T-cell (primary cell): Measurements from ENCODE around the gene EVI5. TPM values are rescaled to one million over a fixed set of nuclear protein-coding genes. Genes with fewer than 3 reads are reported as not detected.

Source experiments
- ATAC-seq, 4 experiments: fragments of 200-7000 bp in 3 of 4; fragments of 150-1000 bp in 1 of 4; cut with Tn5 transposase; replicated peaks in 1 of 4; 1 replicate in 3 of 4; 2 replicates in 1 of 4; pipeline ENCODE4 v1.10.0; 2021; ENCODE audit warnings: moderate library complexity in 3 of 4, mild to moderate bottlenecking in 2 of 4, moderate number of reproducible peaks in 1 of 4
- CTCF ChIA-PET, 2 donors: fragments of 300-600 bp; sonication (Branson Sonifier 250); formaldehyde crosslinking; loops; one replicate each; lab custom pipeline; 2022; ENCODE audit warnings: antibody characterized with exemption in 2 of 2; lab: Charles Lee
- POLR2A ChIA-PET, 2 donors: fragments of 300-600 bp; sonication (Branson Sonifier 250); formaldehyde crosslinking; loops; one replicate each; lab custom pipeline; 2022; ENCODE audit warnings: antibody characterized with exemption in 2 of 2; lab: Charles Lee
- DNase-seq, 35 experiments: peaks; one replicate each; pipeline versions ENCODE4 v3.0.0 to v3.0.0-alpha.2; 2013 to 2023
- H3K27ac ChIP-seq: one replicate; pipeline ENCODE4 v1.5.1; 2013; ENCODE audit warnings: low read length
- H3K27me3 ChIP-seq, 2 experiments: replicated peaks in 1 of 2; 1 replicate in 1 of 2; 2 replicates in 1 of 2; pipeline versions ENCODE4 v1.6.1 to v1.7.0; 2013; ENCODE audit warnings: low read length in 1 of 2, mixed read lengths in 1 of 2; ENCODE audit not compliant: control insufficient read depth in 2 of 2, insufficient read depth in 2 of 2; ENCODE audit errors: extremely low read depth in 1 of 2
- H3K36me3 ChIP-seq, 2 donors: 1 replicate in 1 of 2; 2 replicates in 1 of 2; pipeline versions ENCODE4 v1.6.1 to v1.7.0; 2013; ENCODE audit warnings: low read length in 1 of 2; ENCODE audit not compliant: control insufficient read depth in 2 of 2, insufficient read depth in 1 of 2; ENCODE audit errors: extremely low read depth in 1 of 2
- H3K4me1 ChIP-seq, 2 experiments: 1 replicate in 1 of 2; 2 replicates in 1 of 2; pipeline versions ENCODE4 v1.6.1 to v1.7.0; 2013; ENCODE audit warnings: low read length in 2 of 2, mixed read lengths in 1 of 2; ENCODE audit not compliant: insufficient read depth in 2 of 2, control insufficient read depth in 1 of 2; ENCODE audit errors: extremely low read depth in 1 of 2
- H3K4me3 ChIP-seq, 2 donors: 1 replicate in 1 of 2; 2 replicates in 1 of 2; pipeline versions ENCODE4 v1.5.1 to v1.7.0; 2013; ENCODE audit warnings: mild to moderate bottlenecking in 2 of 2, low read length in 1 of 2, moderate library complexity in 1 of 2; ENCODE audit not compliant: control insufficient read depth in 1 of 2; ENCODE audit errors: extremely low read depth in 1 of 2
- H3K9me3 ChIP-seq: 2 replicates; pipeline ENCODE4 v1.7.0; 2013
- H3K27ac Mint-ChIP-seq, 2 donors: one replicate each; pipeline ENCODE4 v1.8.0; 2020 to 2021; ENCODE audit warnings: mild to moderate bottlenecking in 2 of 2, mixed read lengths in 2 of 2
- H3K27me3 Mint-ChIP-seq, 2 donors: one replicate each; pipeline ENCODE4 v1.8.0; 2021 to 2022; ENCODE audit warnings: mixed read lengths in 2 of 2
- H3K36me3 Mint-ChIP-seq: one replicate; pipeline ENCODE4 v1.8.0; 2021; ENCODE audit warnings: mixed read lengths
- H3K4me1 Mint-ChIP-seq, 3 donors: one replicate each; pipeline ENCODE4 v1.8.0; 2020 to 2022; ENCODE audit warnings: mixed read lengths in 3 of 3, mild to moderate bottlenecking in 1 of 3
- H3K4me3 Mint-ChIP-seq, 3 donors: one replicate each; pipeline ENCODE4 v1.8.0; 2020 to 2022; ENCODE audit warnings: mild to moderate bottlenecking in 3 of 3, mixed read lengths in 3 of 3, moderate library complexity in 3 of 3
- H3K9me3 Mint-ChIP-seq, 3 donors: one replicate each; pipeline ENCODE4 v1.8.0; 2020 to 2022; ENCODE audit warnings: mixed read lengths in 3 of 3
- WGBS: methylation state at CpG from one replicate; pipeline ENCODE4 v1.1.5; 2013; ENCODE audit warnings: missing lambda C conversion rate; ENCODE audit not compliant: insufficient coverage; 5-methylcytosine and 5-hydroxymethylcytosine counted together
- total RNA-seq, 35 experiments: library from RNA in 6 of 35; stranded (reverse) in 6 of 35; fragments of 120-200 nt in 1 of 35; gene quantifications; one replicate each; pipeline versions ENCODE4 v1.2.1 to v1.2.4 and lab custom pipeline; 2013 to 2026

Gene EVI5
- total RNA-seq, 5 donors from 2014 or later (not counting 1 experiment from before 2014, with no cell fraction given), result 1.5 to 2.4 (median 2.0) TPM

GRCh38 chr1:92797961-92798360, 13.1 kb upstream of the EVI5 start:
- Histone ChIP-seq H3K27ac (no peak overlapping the region), H3K4me3 (no peak overlapping the region), H3K4me1 (no peaks in the 10 kb centered on the region), H3K9me3 (no peaks in the 10 kb centered on the region), H3K36me3 (no peaks in the 10 kb centered on the region), H3K27me3 (peaks cover 2 to 10% of the 10 kb centered on the region in 2 experiments)
- Mint-ChIP-seq H3K27me3 (peaks cover 9 to 22% of the 10 kb centered on the region in 2 donors), H3K27ac (no peak overlapping the region), H3K9me3 (no peaks in the 10 kb centered on the region), H3K36me3 (peaks cover 3% of the 10 kb centered on the region), H3K4me1 (no peaks in the 10 kb centered on the region), H3K4me3 (no peak overlapping the region)
- no CpG with 5 or more reads among the region's 1 CpG for WGBS
- DNase-seq (no peak), ATAC-seq (no peak)
- ChIA-PET POLR2A (no interaction called here), CTCF (no interaction called here)

- ChIA-PET POLR2A (no interaction called here), CTCF (no interaction called here)
- DNase-seq (no peak), ATAC-seq (no peak)
- H3K4me1 ChIP-seq, result no peaks in the 10 kb centered on the region
- Mint-ChIP-seq H3K36me3 (peaks cover 3% of the 10 kb centered on the region), H3K27me3 (peaks cover 14 to 26% of the 10 kb centered on the region in 2 donors), H3K4me1 (no peaks in the 10 kb centered on the region), H3K27ac (no peak overlapping the region), H3K9me3 (no peaks in the 10 kb centered on the region), H3K4me3 (no peak overlapping the region)
- H3K9me3 ChIP-seq, result no peaks in the 10 kb centered on the region
- no peak overlapping the region for H3K4me3 ChIP-seq
- no peaks in the 10 kb centered on the region for H3K36me3 ChIP-seq
- no peak overlapping the region for H3K27ac ChIP-seq
- H3K27me3 ChIP-seq, result peaks cover 2 to 7% of the 10 kb centered on the region in 2 experiments
Measured at GRCh38 chr1:92797297-92797696, 12.4 kb upstream of the EVI5 start.

- Mint-ChIP-seq H3K4me1 (no peaks in the 10 kb centered on the region), H3K4me3 (no peak overlapping the region), H3K27ac (no peak overlapping the region), H3K36me3 (no peaks in the 10 kb centered on the region), H3K9me3 (no peaks in the 10 kb centered on the region), H3K27me3 (peaks cover 16 to 27% of the 10 kb centered on the region in 2 donors)
- no peaks in the 10 kb centered on the region for H3K36me3 ChIP-seq
- no peak overlapping the region for H3K4me3 ChIP-seq
- ChIA-PET POLR2A (no interaction called here), CTCF (interaction anchor here in 1 of 2 donors (0.6 to 1.4 kb wide), 2 partner anchors 17 to 22 kb away, joined by 4 to 5 read pairs; no protein-coding TSS in a partner anchor)
- peaks cover 2 to 10% of the 10 kb centered on the region in 2 experiments for H3K27me3 ChIP-seq
- DNase-seq (no peak), ATAC-seq (no peak)
- WGBS, result no CpG with 5 or more reads among the region's 4 CpGs
- no peaks in the 10 kb centered on the region for H3K4me1 ChIP-seq
- H3K27ac ChIP-seq, result no peak overlapping the region
- no peaks in the 10 kb centered on the region for H3K9me3 ChIP-seq
Measured at GRCh38 chr1:92795166-92795565, 10.3 kb upstream of the EVI5 start.

GRCh38 chr1:92792340-92792782, 7.5 kb upstream of the EVI5 start:
- H3K27me3 Mint-ChIP-seq, result peaks cover 16 to 32% of the 10 kb centered on the region in 2 donors

GRCh38 chr1:92791487-92792066, 6.7 kb upstream of the EVI5 start:
- H3K27me3 Mint-ChIP-seq, result peaks cover 16 to 36% of the 10 kb centered on the region in 2 donors
- no peak overlapping the region for H3K4me3 ChIP-seq

More at GRCh38 chr1:92792340-92792782, 7.5 kb upstream of the EVI5 start:
- no peaks in the 10 kb centered on the region for H3K9me3 ChIP-seq
- H3K4me3 ChIP-seq, result no peak overlapping the region
- no CpG with 5 or more reads among the region's 3 CpGs for WGBS
- Mint-ChIP-seq H3K27ac (no peak overlapping the region), H3K36me3 (no peaks in the 10 kb centered on the region), H3K4me3 (no peak overlapping the region), H3K9me3 (no peaks in the 10 kb centered on the region), H3K4me1 (no peaks in the 10 kb centered on the region)
- no peaks in the 10 kb centered on the region for H3K36me3 ChIP-seq
- no peak for ATAC-seq
- POLR2A ChIA-PET, result interaction anchor here in 1 of 2 donors (0.5 kb wide), 1 partner anchor 1614 kb away, joined by 5 read pairs; no protein-coding TSS in a partner anchor
- H3K4me1 ChIP-seq, result no peaks in the 10 kb centered on the region
- no peak for DNase-seq
- H3K27ac ChIP-seq, result no peak overlapping the region
- CTCF ChIA-PET, result no interaction called here
- H3K27me3 ChIP-seq, result peaks cover 2 to 11% of the 10 kb centered on the region in 2 experiments

GRCh38 chr1:92790867-92791266, 6.0 kb upstream of the EVI5 start:
- no peak overlapping the region for H3K27ac Mint-ChIP-seq

More at GRCh38 chr1:92791487-92792066, 6.7 kb upstream of the EVI5 start:
- Mint-ChIP-seq H3K27ac (no peak overlapping the region), H3K4me3 (no peak overlapping the region), H3K36me3 (no peaks in the 10 kb centered on the region), H3K4me1 (no peaks in the 10 kb centered on the region), H3K9me3 (no peaks in the 10 kb centered on the region)
- Histone ChIP-seq H3K36me3 (no peaks in the 10 kb centered on the region), H3K27me3 (peaks cover 2 to 12% of the 10 kb centered on the region in 2 experiments), H3K4me1 (no peaks in the 10 kb centered on the region), H3K27ac (no peak overlapping the region), H3K9me3 (no peaks in the 10 kb centered on the region)
- CTCF ChIA-PET, result interaction anchor here in 1 of 2 donors (0.5 kb wide), 1 partner anchor 9 kb away, joined by 8 read pairs; no protein-coding TSS in a partner anchor
- ATAC-seq (no peak), DNase-seq (no peak)
- no CpG with 5 or more reads among the region's 7 CpGs for WGBS
- POLR2A ChIA-PET, result interaction anchor here in 1 of 2 donors (0.6 kb wide), 2 partner anchors 25 to 1815 kb away, joined by 3 to 4 read pairs; no protein-coding TSS in a partner anchor

More at GRCh38 chr1:92790867-92791266, 6.0 kb upstream of the EVI5 start:
- no peak overlapping the region for H3K4me3 Mint-ChIP-seq
- Histone ChIP-seq H3K27ac (no peak overlapping the region), H3K4me3 (no peak overlapping the region), H3K9me3 (no peaks in the 10 kb centered on the region), H3K27me3 (peaks cover 2 to 13% of the 10 kb centered on the region in 2 experiments), H3K4me1 (no peaks in the 10 kb centered on the region), H3K36me3 (no peaks in the 10 kb centered on the region)
- ATAC-seq (no peak), DNase-seq (no peak)
- no CpG with 5 or more reads among the region's 2 CpGs for WGBS
- peaks cover 16 to 39% of the 10 kb centered on the region in 2 donors for H3K27me3 Mint-ChIP-seq
- H3K9me3 Mint-ChIP-seq, result no peaks in the 10 kb centered on the region
- POLR2A ChIA-PET, result interaction anchor here in 1 of 2 donors (0.6 kb wide), 1 partner anchor 1815 kb away, joined by 3 read pairs; no protein-coding TSS in a partner anchor
- H3K36me3 Mint-ChIP-seq, result no peaks in the 10 kb centered on the region
- CTCF ChIA-PET, result interaction anchor here in 1 of 2 donors (0.5 to 1.1 kb wide), 3 partner anchors 9 to 485 kb away, joined by 3 to 8 read pairs (median 3); no protein-coding TSS in a partner anchor
- peaks cover 0 to 2% (median 0%) of the 10 kb centered on the region in 3 donors for H3K4me1 Mint-ChIP-seq
